SK-N-SH (cell line): ENCODE measurements around the gene C13orf42. TPM values are rescaled to one million over a fixed set of nuclear protein-coding genes. Genes with fewer than 3 reads are reported as not detected.

Experiments used
- CTCF ChIA-PET: fragments of 300-600, 350-600 bp; formaldehyde crosslinking; extraction: SDS; loops from one replicate; lab custom pipeline; 2021; lab: Yijun Ruan, JAX
- POLR2A ChIA-PET: fragments of 350-600 bp; sonication (Branson Sonifier 250); formaldehyde crosslinking; extraction: SDS; loops from one replicate; lab custom pipeline; 2020; ENCODE audit warnings: antibody characterized with exemption, inconsistent platforms; lab: Yijun Ruan, JAX
- DNase-seq: peaks from one replicate; pipeline ENCODE4 v3.0.0; 2012
- H2AFZ ChIP-seq: fragments of 200-600 bp; sonication (generic); 2 replicates; pipeline ENCODE4 v1.8.1; 2016; ENCODE audit warnings: antibody characterized with exemption, mild to moderate bottlenecking, low read depth
- H3F3A ChIP-seq: fragments of 200-600 bp; sonication (generic); replicated peaks from 2 replicates; pipeline ENCODE3; 2016; ENCODE audit warnings: antibody characterized with exemption, mild to moderate bottlenecking; ENCODE audit not compliant: insufficient read depth
- H3K27ac ChIP-seq, 2 experiments: fragments of 200-500 bp in 1 of 2; fragments of 200-600 bp in 1 of 2; sonication (Bioruptor generic) in 1 of 2; sonication (generic), shearing (Covaris generic) in 1 of 2; 2 replicates each; pipeline versions ENCODE4 v1.5.1 to v1.6.1; 2014 to 2016; ENCODE audit warnings: low read depth in 2 of 2, inconsistent platforms in 1 of 2, low read length in 1 of 2, mild to moderate bottlenecking in 1 of 2, mixed read lengths in 1 of 2
- H3K27me3 ChIP-seq: fragments of 200-600 bp; sonication (generic), shearing (Covaris generic); 2 replicates; pipeline ENCODE4 v1.6.1; 2016; ENCODE audit warnings: mixed run types; ENCODE audit not compliant: insufficient read depth
- H3K36me3 ChIP-seq, 2 experiments: fragments of 200-500 bp in 1 of 2; fragments of 200-600 bp in 1 of 2; sonication (Bioruptor generic) in 1 of 2; sonication (generic) in 1 of 2; replicated peaks in 1 of 2; 2 replicates each; pipeline versions ENCODE3 to v1.5.1; 2014 to 2016; ENCODE audit warnings: low read length in 1 of 2, mild to moderate bottlenecking in 1 of 2; ENCODE audit not compliant: insufficient read depth in 2 of 2, control insufficient read depth in 1 of 2
- H3K4me1 ChIP-seq, 2 experiments: fragments of 200-500 bp in 1 of 2; fragments of 200-600 bp in 1 of 2; sonication (Bioruptor generic) in 1 of 2; sonication (generic), shearing (Covaris generic) in 1 of 2; 2 replicates each; pipeline versions ENCODE4 v1.5.1 to v1.6.1; 2014 to 2016; ENCODE audit warnings: low read depth in 1 of 2, low read length in 1 of 2, mixed run types in 1 of 2; ENCODE audit not compliant: insufficient read depth in 2 of 2, control insufficient read depth in 1 of 2
- H3K4me2 ChIP-seq: fragments of 200-600 bp; sonication (generic), shearing (Covaris generic); 2 replicates; pipeline ENCODE4 v1.6.1; 2017; ENCODE audit warnings: mixed run types
- H3K4me3 ChIP-seq, 2 experiments: fragments of 200-500 bp in 1 of 2; fragments of 200-600 bp in 1 of 2; sonication (Bioruptor generic) in 1 of 2; sonication (generic), shearing (Covaris generic) in 1 of 2; 2 replicates each; pipeline versions ENCODE4 v1.5.1 to v1.8.1; 2014 to 2016; ENCODE audit warnings: low read depth in 2 of 2, inconsistent platforms in 1 of 2, low read length in 1 of 2, mild to moderate bottlenecking in 1 of 2, mixed read lengths in 1 of 2, moderate library complexity in 1 of 2
- H3K79me2 ChIP-seq: fragments of 200-600 bp; sonication (generic); 2 replicates; pipeline ENCODE4 v1.8.1; 2017; ENCODE audit warnings: mild to moderate bottlenecking; ENCODE audit not compliant: insufficient read depth
- H3K9ac ChIP-seq: fragments of 200-600 bp; sonication (generic); 2 replicates; pipeline ENCODE4 v1.6.1; 2017; ENCODE audit warnings: mixed run types
- H3K9me2 ChIP-seq: fragments of 200-600 bp; sonication (generic); 2 replicates; pipeline ENCODE4 v1.6.1; 2017; ENCODE audit warnings: mixed run types
- H3K9me3 ChIP-seq: fragments of 200-600 bp; sonication (generic); 2 replicates; pipeline ENCODE4 v1.6.1; 2017; ENCODE audit warnings: mixed run types, mild to moderate bottlenecking, moderate library complexity
- H4K20me1 ChIP-seq: fragments of 200-600 bp; sonication (generic); 2 replicates; pipeline ENCODE4 v1.6.1; 2017; ENCODE audit warnings: mild to moderate bottlenecking, mixed run types; ENCODE audit not compliant: insufficient read depth
- CHD2 ChIP-seq: fragments of 150-350 bp; IDR thresholded peaks from 2 replicates; pipeline ENCODE4 v1.6.1; 2018; ENCODE audit warnings: low read length; ENCODE audit not compliant: partially characterized antibody
- ELF1 ChIP-seq: IDR thresholded peaks from 2 replicates; pipeline ENCODE4 v1.4.0; 2012
- EP300 ChIP-seq, 2 experiments: IDR thresholded peaks; 2 replicates each; pipeline versions ENCODE4 v1.4.0 to v1.6.1; 2012; ENCODE audit warnings: borderline replicate concordance in 1 of 2, low read depth in 1 of 2, low read length in 1 of 2
- EZH2phosphoT487 ChIP-seq: fragments of 200-600 bp; sonication (generic); IDR thresholded peaks from 2 replicates; pipeline ENCODE4 v1.6.1; 2017; ENCODE audit warnings: low read depth, mixed run types, mild to moderate bottlenecking, antibody characterized with exemption, moderate library complexity, borderline replicate concordance
- GATA2 ChIP-seq: sonication (generic); formaldehyde crosslinking; IDR thresholded peaks from 2 replicates; pipeline ENCODE4 v1.5.0; 2020; ENCODE audit warnings: mild to moderate bottlenecking, missing genetic modification reagents
- IRF3 ChIP-seq: fragments of 150-350 bp; IDR thresholded peaks from 2 replicates; pipeline ENCODE4 v1.6.1; 2016; ENCODE audit warnings: mild to moderate bottlenecking, low read depth, low read length
- MAX ChIP-seq: IDR thresholded peaks from 2 replicates; pipeline ENCODE4 v1.4.0; 2012; ENCODE audit warnings: low read depth
- NFIC ChIP-seq: IDR thresholded peaks from 2 replicates; pipeline ENCODE4 v1.4.0; 2012; ENCODE audit warnings: borderline replicate concordance
- NRF1 ChIP-seq: IDR thresholded peaks from 2 replicates; pipeline ENCODE4 v1.6.1; 2012; ENCODE audit warnings: low read depth, mild to moderate bottlenecking, low read length
- REST ChIP-seq: IDR thresholded peaks from 2 replicates; pipeline ENCODE4 v1.6.1; 2012; ENCODE audit warnings: mild to moderate bottlenecking, low read depth, low read length, moderate library complexity
- RFX5 ChIP-seq: IDR thresholded peaks from 2 replicates; pipeline ENCODE4 v1.6.1; 2012; ENCODE audit warnings: mild to moderate bottlenecking, improper control_type of control experiment, low read length
- SIN3A ChIP-seq: IDR thresholded peaks from 2 replicates; pipeline ENCODE4 v1.6.1; 2012; ENCODE audit warnings: low read depth, mild to moderate bottlenecking, low read length, moderate library complexity, borderline replicate concordance
- SMC3 ChIP-seq: IDR thresholded peaks from 2 replicates; pipeline ENCODE4 v1.6.1; 2012; ENCODE audit warnings: low read depth, low read length, improper control_type of control experiment
- TAF1 ChIP-seq: IDR thresholded peaks from 2 replicates; pipeline ENCODE4 v1.6.1; 2012; ENCODE audit warnings: low read depth, mild to moderate bottlenecking, low read length, moderate library complexity, borderline replicate concordance
- TCF12 ChIP-seq: IDR thresholded peaks from 2 replicates; pipeline ENCODE4 v1.4.0; 2012
- TEAD4 ChIP-seq: IDR thresholded peaks from 2 replicates; pipeline ENCODE4 v1.4.0; 2012; ENCODE audit warnings: mild to moderate bottlenecking, borderline replicate concordance; ENCODE audit not compliant: insufficient read depth
- YY1 ChIP-seq: IDR thresholded peaks from 2 replicates; pipeline ENCODE4 v1.4.0; 2012; ENCODE audit warnings: low read depth, mild to moderate bottlenecking
- WGBS: methylation state at CpG from one replicate; pipeline ENCODE4 v1.1.6; 2017; ENCODE audit warnings: low lambda C conversion rate; 5-methylcytosine and 5-hydroxymethylcytosine counted together
- polyA plus RNA-seq, 3 experiments: library from polyadenylated mRNA; depleted of rRNA; stranded (reverse); fragments of >200 nt; gene quantifications; 2 replicates each; pipeline ENCODE4 v1.2.3, GENCODE V29; 2012

Gene C13orf42
- polyA plus RNA-seq, 1 of the 3 experiments (the other 2 are of a cell fraction): not detected

DNA sequence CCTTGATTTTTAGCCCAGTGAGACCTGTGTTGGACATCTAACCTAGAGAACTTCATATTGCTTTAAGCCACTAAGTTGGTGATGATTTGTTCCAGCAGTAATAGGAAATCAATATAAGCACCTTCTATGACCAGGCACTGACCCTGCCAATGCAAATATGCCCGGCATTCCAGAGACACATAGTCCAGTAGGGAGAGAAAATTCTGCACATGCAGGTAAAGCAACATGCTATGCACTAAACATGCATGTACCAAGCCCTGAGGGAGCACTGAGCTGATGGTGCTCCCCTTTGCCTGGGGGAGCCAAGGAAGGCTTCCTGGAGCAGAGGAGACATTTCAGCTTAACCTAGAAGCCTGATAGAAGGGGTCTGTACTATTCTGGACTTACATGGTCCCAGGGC, 40.4 kb upstream of the C13orf42 start:
- no peaks in the 10 kb centered on the region; a peak in 1 of 4 replicates for H3K4me1 ChIP-seq
- no peaks in the 10 kb centered on the region for H3K36me3 ChIP-seq
- 11% methylated on average over 1 of the region's 1 CpG for WGBS
- H2AFZ ChIP-seq: no peak overlapping the region
- no peak for DNase-seq
- no peak overlapping the region for H3K9ac ChIP-seq
- ChIA-PET CTCF (interaction anchor here (0.7 to 10.5 kb wide), 5 partner anchors 26 to 646 kb away, joined by 3 to 257 read pairs (median 4); no protein-coding TSS in a partner anchor), POLR2A (no interaction called here)
- no peak overlapping the region for H3K4me3 ChIP-seq
- H3F3A ChIP-seq: no peaks in the 10 kb centered on the region
- no peaks in the 10 kb centered on the region for H3K79me2 ChIP-seq
- H3K4me2 ChIP-seq: no peak overlapping the region
- H4K20me1 ChIP-seq: no peaks in the 10 kb centered on the region
- H3K9me3 ChIP-seq: no peaks in the 10 kb centered on the region
- no peaks in the 10 kb centered on the region for H3K9me2 ChIP-seq
- H3K27me3 ChIP-seq: no peaks in the 10 kb centered on the region; the same call in none of the 2 replicates
- TF ChIP-seq IRF3 (no peak), EZH2phosphoT487 (no peak), NRF1 (no peak), CHD2 (no peak), RFX5 (no peak), ELF1 (no peak), YY1 (no peak), GATA2 (CRISPR knock-in tag) (no peak), TAF1 (no peak), MAX (no peak), SIN3A (no peak), SMC3 (no peak), TEAD4 (no peak), TCF12 (no peak), EP300 (IDR thresholded peaks at IDR 0.05; ENCODE audit: borderline replicate concordance in 1 of 2, low read depth in 1 of 2, low read length in 1 of 2) (no peak), REST (no peak), NFIC (no peak)
- no peak overlapping the region for H3K27ac ChIP-seq
